ENCODE data around the gene C2CD4C. TPM values are rescaled to one million over a fixed set of nuclear protein-coding genes. Genes with fewer than 3 reads are reported as not detected.
"Not testable (repeated sequence)": the region's sequence is repeated elsewhere in the genome, so short reads cannot be mapped to it uniquely, and the experiment has no call there.

Gene C2CD4C
- total and polyA plus RNA-seq, 12 donors: 0.17 to 3.2 (median 1.2) TPM; not detected in 1

DNA sequence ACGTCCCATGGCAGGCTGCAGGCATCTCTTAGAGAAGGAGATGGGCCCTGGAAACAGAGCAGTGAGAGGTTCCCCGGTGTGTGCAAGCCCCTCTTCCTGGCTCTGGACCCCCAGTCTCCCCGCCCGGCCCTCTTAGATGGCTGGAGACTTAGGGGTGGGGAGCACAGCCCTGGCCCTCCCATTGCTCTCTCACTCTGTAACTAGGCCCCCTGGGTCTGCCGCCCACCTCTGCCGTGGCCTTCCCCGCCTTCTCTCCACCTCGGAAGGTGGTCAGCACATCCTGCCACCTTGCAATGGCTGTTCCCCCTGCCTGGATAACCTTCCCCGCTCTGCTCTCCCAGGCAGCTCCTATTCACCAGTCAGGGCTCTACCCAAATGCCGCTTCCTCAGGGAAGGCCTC is 21.8 kb upstream of the C2CD4C start:
- Histone ChIP-seq H3K9me3 (replicated peaks in 1 of 3) (no peaks in the 10 kb centered on the region), H3K36me3 (replicated peaks in 1 of 2) (no peaks in the 10 kb centered on the region), H3K4me1 (replicated peaks in 1 of 2) (no peaks in the 10 kb centered on the region), H3K4me3 (no peak overlapping the region), H3K27me3 (no peaks in the 10 kb centered on the region), H3K27ac (no peak overlapping the region)
- DNase-seq: no peak
- TF ChIP-seq, protein P1, sequence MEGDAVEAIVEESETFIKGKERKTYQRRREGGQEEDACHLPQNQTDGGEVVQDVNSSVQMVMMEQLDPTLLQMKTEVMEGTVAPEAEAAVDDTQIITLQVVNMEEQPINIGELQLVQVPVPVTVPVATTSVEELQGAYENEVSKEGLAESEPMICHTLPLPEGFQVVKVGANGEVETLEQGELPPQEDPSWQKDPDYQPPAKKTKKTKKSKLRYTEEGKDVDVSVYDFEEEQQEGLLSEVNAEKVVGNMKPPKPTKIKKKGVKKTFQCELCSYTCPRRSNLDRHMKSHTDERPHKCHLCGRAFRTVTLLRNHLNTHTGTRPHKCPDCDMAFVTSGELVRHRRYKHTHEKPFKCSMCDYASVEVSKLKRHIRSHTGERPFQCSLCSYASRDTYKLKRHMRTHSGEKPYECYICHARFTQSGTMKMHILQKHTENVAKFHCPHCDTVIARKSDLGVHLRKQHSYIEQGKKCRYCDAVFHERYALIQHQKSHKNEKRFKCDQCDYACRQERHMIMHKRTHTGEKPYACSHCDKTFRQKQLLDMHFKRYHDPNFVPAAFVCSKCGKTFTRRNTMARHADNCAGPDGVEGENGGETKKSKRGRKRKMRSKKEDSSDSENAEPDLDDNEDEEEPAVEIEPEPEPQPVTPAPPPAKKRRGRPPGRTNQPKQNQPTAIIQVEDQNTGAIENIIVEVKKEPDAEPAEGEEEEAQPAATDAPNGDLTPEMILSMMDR (IDR thresholded peaks at IDR 0.05): no peak
- no peak for TF ChIP-seq POLR2A (IDR thresholded peaks at IDR 0.05)
- 93 to 98% (median 95%) methylated on average over 6 to 10 of the region's 10 CpGs for WGBS, 4 donors
- intact Hi-C loops (cut with DNase I): no loop called here

DNA sequence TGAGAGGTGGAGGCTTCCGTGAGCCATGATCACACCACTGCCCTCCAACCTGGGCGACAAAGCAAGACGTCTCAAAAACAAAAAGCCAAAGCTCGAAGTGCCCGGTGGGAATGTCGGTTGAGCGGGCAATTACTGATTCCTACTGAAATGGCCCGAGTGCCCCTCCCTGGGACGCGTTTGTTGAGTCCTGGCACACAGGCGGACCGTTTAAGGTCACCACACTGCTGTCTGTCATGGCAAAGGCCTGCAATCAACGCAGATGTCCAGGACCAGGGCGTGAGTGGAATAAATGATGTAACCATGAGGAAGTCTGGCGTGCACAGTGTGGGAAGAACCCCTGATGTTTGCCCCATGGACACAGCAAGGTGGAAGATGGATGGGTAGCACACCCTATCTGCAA is 19.2 kb upstream of the C2CD4C start:
- intact Hi-C loops (cut with DNase I): no loop called here
- no peak for DNase-seq
- Histone ChIP-seq H3K27me3 (no peaks in the 10 kb centered on the region), H3K27ac (no peak overlapping the region), H3K36me3 (replicated peaks in 1 of 2) (no peaks in the 10 kb centered on the region), H3K4me1 (replicated peaks in 1 of 2) (no peaks in the 10 kb centered on the region), H3K9me3 (replicated peaks in 1 of 3) (no peaks in the 10 kb centered on the region), H3K4me3 (no peak overlapping the region)
- 88 to 93% (median 93%) methylated on average over 15 of the region's 15 CpGs for WGBS, 4 donors
- TF ChIP-seq, protein P1 (IDR thresholded peaks at IDR 0.05): no peak
- no peak for TF ChIP-seq POLR2A (IDR thresholded peaks at IDR 0.05)

GRCh38 chr19:427675-428074 is 18.7 kb upstream of the C2CD4C start:
- H3K9me3 ChIP-seq (replicated peaks in 1 of 3); H3K36me3 ChIP-seq (replicated peaks in 1 of 2); H3K4me1 ChIP-seq (replicated peaks in 1 of 2); DNase-seq; H3K27me3 ChIP-seq; H3K27ac ChIP-seq; intact Hi-C loops (cut with DNase I); H3K4me3 ChIP-seq: not testable (repeated sequence)
- 72 to 89% (median 78%) methylated on average over 19 of the region's 19 CpGs for WGBS, 4 donors

DNA sequence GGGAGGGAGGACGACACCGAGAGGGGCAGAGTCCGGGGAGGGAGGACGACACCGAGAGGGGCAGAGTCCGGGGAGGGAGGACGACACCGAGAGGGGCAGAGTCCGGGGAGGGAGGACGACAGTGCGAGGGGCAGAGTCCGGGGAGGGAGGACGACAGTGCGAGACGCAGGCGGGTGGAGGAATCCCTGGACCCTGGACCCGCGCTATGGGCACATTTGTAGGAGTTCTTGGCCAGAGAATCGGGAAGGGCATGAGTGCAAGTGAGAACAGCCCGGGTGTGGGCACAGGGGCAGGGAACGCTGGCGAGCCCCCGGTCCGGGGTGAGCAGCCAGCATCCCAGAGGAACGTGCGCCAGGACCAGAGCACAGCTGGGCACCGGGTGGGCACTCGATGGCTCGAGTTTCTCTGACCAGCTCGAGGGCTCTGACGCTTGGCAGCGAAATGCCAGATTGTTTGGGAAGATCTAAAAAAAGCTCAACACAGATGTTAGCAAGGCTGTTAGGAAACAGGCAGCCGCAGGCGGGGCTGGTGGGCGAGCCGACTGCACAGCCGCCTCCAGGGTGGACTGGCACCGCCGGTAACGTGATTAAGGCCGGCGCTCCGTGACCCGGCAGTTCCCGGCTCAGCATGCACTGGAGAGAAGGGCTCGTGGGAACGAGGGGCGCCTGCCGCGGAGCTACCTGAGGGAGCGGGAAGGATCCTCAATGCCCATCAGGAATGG is 17.9 kb upstream of the C2CD4C start:
- intact Hi-C loops (cut with DNase I): no loop called here
- Histone ChIP-seq H3K4me3 (no peak overlapping the region), H3K9me3 (replicated peaks in 1 of 3) (no peaks in the 10 kb centered on the region), H3K36me3 (replicated peaks in 1 of 2) (no peaks in the 10 kb centered on the region), H3K4me1 (replicated peaks in 1 of 2) (no peaks in the 10 kb centered on the region), H3K27me3 (no peaks in the 10 kb centered on the region), H3K27ac (no peak overlapping the region)
- TF ChIP-seq, protein P1 (IDR thresholded peaks at IDR 0.05): no peak
- no peak for TF ChIP-seq POLR2A (IDR thresholded peaks at IDR 0.05)
- WGBS, 4 donors: 74 to 88% (median 85%) methylated on average over 42 to 47 of the region's 51 CpGs
- DNase-seq: peak in 1 of 7 donors; percentile 83

DNA sequence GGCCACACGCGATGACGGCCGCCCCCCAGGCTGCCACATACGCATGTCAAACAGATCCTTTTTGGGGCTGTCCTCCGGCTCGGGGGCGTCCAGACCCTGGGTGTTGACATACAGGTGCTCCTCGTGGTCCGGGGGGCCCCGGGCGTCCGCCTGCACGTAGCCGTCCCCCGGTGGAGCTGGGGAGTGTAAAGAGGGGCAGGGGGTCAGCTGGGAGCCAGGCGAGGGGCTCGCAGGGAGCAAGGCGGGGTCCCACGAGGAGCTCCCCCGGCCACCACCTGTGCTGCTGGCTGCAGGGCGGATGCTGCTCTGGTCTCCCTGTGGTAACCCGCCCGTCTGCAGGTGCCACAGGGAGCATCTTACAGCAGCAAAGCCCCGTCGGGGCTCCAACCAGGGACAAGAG is 16.1 kb upstream of the C2CD4C start:
- DNase-seq: no peak
- WGBS, 4 donors: 80 to 92% (median 92%) methylated on average over 5 to 26 of the region's 26 CpGs
- H3K4me1 ChIP-seq (replicated peaks in 1 of 2): no peaks in the 10 kb centered on the region
- intact Hi-C loops (cut with DNase I): no loop called here
- no peak overlapping the region for H3K4me3 ChIP-seq
- H3K27me3 ChIP-seq: no peaks in the 10 kb centered on the region
- no peak overlapping the region for H3K27ac ChIP-seq
- no peaks in the 10 kb centered on the region for H3K36me3 ChIP-seq (replicated peaks in 1 of 2)
- TF ChIP-seq POLR2A (IDR thresholded peaks at IDR 0.05): no peak
- TF ChIP-seq, protein P1 (IDR thresholded peaks at IDR 0.05): no peak
- no peaks in the 10 kb centered on the region for H3K9me3 ChIP-seq (replicated peaks in 1 of 3)

All from adrenal gland (tissue), 12 donors.